ENCODE results near the gene NPAS1.

NPAS1 gene

GRCh38 chr19:47024502-47024901 lies 4.9 kb downstream of the NPAS1 start:
- DNase-seq (ENCODE audit: extremely low spot score), result no peak
- ChIA-PET POLR2A (interaction anchor here (1.1 kb wide), 1 partner anchor 23 kb away, joined by 5 read pairs; no protein-coding TSS in a partner anchor), CTCF (no interaction called here)
- TF ChIP-seq FOXK2 (IDR thresholded peaks at IDR 0.05) (no peak), ZNF384 (IDR thresholded peaks at IDR 0.05) (peak; percentile 39; the same call in 1 of the 2 replicates)

DNA sequence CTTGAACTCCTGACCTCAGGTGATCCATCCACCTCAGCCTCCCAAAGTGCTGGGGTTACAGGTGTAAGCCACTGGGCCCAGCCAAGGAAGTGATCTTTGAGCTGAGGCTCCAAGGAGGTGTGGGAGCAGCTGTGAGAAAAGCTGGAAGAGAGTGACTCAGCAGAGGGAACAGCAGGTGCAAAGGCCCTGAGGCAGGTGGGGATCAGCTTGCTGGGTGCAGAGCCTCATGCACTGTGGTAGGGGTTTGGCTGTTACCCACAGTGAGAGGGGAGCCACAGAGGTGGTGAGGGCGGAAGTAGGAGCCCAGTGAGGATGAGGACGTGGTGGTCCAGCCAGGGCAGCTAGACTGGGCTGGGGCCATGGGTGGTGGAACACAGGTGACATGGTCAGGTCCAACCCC lies 6.5 kb downstream of the NPAS1 start:
- DNase-seq (ENCODE audit: extremely low spot score), result no peak
- CTCF ChIA-PET, result interaction anchor here (1.0 kb wide), 1 partner anchor 10 kb away, joined by 3 read pairs; no protein-coding TSS in a partner anchor
- POLR2A ChIA-PET, result interaction anchor here (1.0 to 1.1 kb wide), 2 partner anchors 10 to 87 kb away, joined by 3 to 4 read pairs; partner anchors contain the start of gene ZC3H4
- TF ChIP-seq FOXK2 (IDR thresholded peaks at IDR 0.05) (no peak), ARNT (IDR thresholded peaks at IDR 0.05) (no peak), CTBP1 (IDR thresholded peaks at IDR 0.05; ENCODE audit: borderline replicate concordance) (no peak), SUZ12 (IDR thresholded peaks at IDR 0.05) (no peak)

- ChIA-PET CTCF (no interaction called here), POLR2A (interaction anchor here (1.1 kb wide), 1 partner anchor 87 kb away, joined by 4 read pairs; the partner anchor contains the start of gene ZC3H4)
- no peak for DNase-seq (ENCODE audit: extremely low spot score)
- no peak for TF ChIP-seq ELF4 (IDR thresholded peaks at IDR 0.05)
- no peak for TF ChIP-seq ZNF384 (IDR thresholded peaks at IDR 0.05)
- no peak for TF ChIP-seq LEF1 (IDR thresholded peaks at IDR 0.05; ENCODE audit: borderline replicate concordance)
Measured at GRCh38 chr19:47026889-47027288, 7.3 kb downstream of the NPAS1 start.

- CTCF ChIA-PET, result no interaction called here
- TF ChIP-seq HDGF (IDR thresholded peaks at IDR 0.05; ENCODE audit: borderline replicate concordance) (no peak), NFRKB (IDR thresholded peaks at IDR 0.05) (no peak), LEF1 (IDR thresholded peaks at IDR 0.05; ENCODE audit: borderline replicate concordance) (no peak), PKNOX1 (IDR thresholded peaks at IDR 0.05) (no peak), ELF4 (IDR thresholded peaks at IDR 0.05) (no peak), ARNT (IDR thresholded peaks at IDR 0.05) (no peak), ZNF384 (IDR thresholded peaks at IDR 0.05) (no peak), SUZ12 (IDR thresholded peaks at IDR 0.05) (no peak), L3MBTL2 (conservative IDR thresholded peaks at IDR 0.05) (no peak), CTBP1 (IDR thresholded peaks at IDR 0.05; ENCODE audit: borderline replicate concordance) (no peak), FOXA1 (IDR thresholded peaks at IDR 0.05) (no peak), TARDBP (IDR thresholded peaks at IDR 0.05) (no peak), FOXM1 (IDR thresholded peaks at IDR 0.05; ENCODE audit: borderline replicate concordance) (no peak)
- no peak for DNase-seq (ENCODE audit: extremely low spot score)
- POLR2A ChIA-PET, result no interaction called here
Measured at GRCh38 chr19:47027586-47028088, 8.0 kb downstream of the NPAS1 start.

GRCh38 chr19:47028195-47028601 lies 8.6 kb downstream of the NPAS1 start:
- DNase-seq (ENCODE audit: extremely low spot score), result no peak
- ChIA-PET CTCF (no interaction called here), POLR2A (no interaction called here)
- TF ChIP-seq ARNT (IDR thresholded peaks at IDR 0.05), result no peak
- no peak for TF ChIP-seq FOXK2 (IDR thresholded peaks at IDR 0.05)
- TF ChIP-seq ZNF384 (IDR thresholded peaks at IDR 0.05), result no peak
- no peak for TF ChIP-seq HDGF (IDR thresholded peaks at IDR 0.05; ENCODE audit: borderline replicate concordance)
- TF ChIP-seq SUZ12 (IDR thresholded peaks at IDR 0.05), result no peak
- no peak for TF ChIP-seq L3MBTL2 (conservative IDR thresholded peaks at IDR 0.05)

GRCh38 chr19:47032171-47032811 lies 12.7 kb downstream of the NPAS1 start:
- no peak for TF ChIP-seq FOXA1 (IDR thresholded peaks at IDR 0.05)
- POLR2A ChIA-PET, result no interaction called here
- DNase-seq (ENCODE audit: extremely low spot score), result peak; percentile 68
- CTCF ChIA-PET, result no interaction called here

GRCh38 chr19:47035127-47036096 lies 15.8 kb downstream of the NPAS1 start:
- POLR2A ChIA-PET, result interaction anchor here (0.7 to 5.2 kb wide), 8 partner anchors 9 to 185 kb away, joined by 3 to 38 read pairs (median 3); partner anchors contain the start of genes AP2S1, NPAS1 and ZC3H4

More at GRCh38 chr19:47035127-47036096, 15.8 kb downstream of the NPAS1 start:
- peak; percentile 93 for DNase-seq (ENCODE audit: extremely low spot score)
- 0 out of 2 replicates have a peak, but pooled peaks have one; percentile 32 for TF ChIP-seq L3MBTL2 (conservative IDR thresholded peaks at IDR 0.05)
- TF ChIP-seq PKNOX1 (IDR thresholded peaks at IDR 0.05), result peak; percentile 85
- TF ChIP-seq FOXA1 (IDR thresholded peaks at IDR 0.05), result no peak
- CTCF ChIA-PET, result interaction anchor here (0.6 to 1.2 kb wide), 6 partner anchors 13 to 393 kb away, joined by 3 to 8 read pairs (median 4); partner anchors contain the start of gene ZC3H4
